22Rv1 (cell line): ENCODE measurements around the gene TPM3.

Experiments used
- CTCF ChIP-seq: fragments of 450-650 bp; IDR thresholded peaks from 2 replicates; pipeline ENCODE4 v1.5.1; 2017; ENCODE audit warnings: mild to moderate bottlenecking
- ZFX ChIP-seq: fragments of 450-650 bp; IDR thresholded peaks from 2 replicates; pipeline ENCODE4 v1.6.1; 2017; ENCODE audit warnings: antibody characterized with exemption, borderline replicate concordance

GRCh38 chr1:154155251-154155650, 36.6 kb downstream of the TPM3 start:
- no peak for TF ChIP-seq CTCF
- no peak for TF ChIP-seq ZFX
